Islet of Langerhans (tissue), 1 donor: ENCODE measurements around the gene TSPAN2.

Experiments
- FAIRE-seq: peaks from one replicate; lab custom pipeline; 2011; peaks lifted over from hg19 to GRCh38; lab: Jason Lieb, UNC

TSPAN2 gene

DNA sequence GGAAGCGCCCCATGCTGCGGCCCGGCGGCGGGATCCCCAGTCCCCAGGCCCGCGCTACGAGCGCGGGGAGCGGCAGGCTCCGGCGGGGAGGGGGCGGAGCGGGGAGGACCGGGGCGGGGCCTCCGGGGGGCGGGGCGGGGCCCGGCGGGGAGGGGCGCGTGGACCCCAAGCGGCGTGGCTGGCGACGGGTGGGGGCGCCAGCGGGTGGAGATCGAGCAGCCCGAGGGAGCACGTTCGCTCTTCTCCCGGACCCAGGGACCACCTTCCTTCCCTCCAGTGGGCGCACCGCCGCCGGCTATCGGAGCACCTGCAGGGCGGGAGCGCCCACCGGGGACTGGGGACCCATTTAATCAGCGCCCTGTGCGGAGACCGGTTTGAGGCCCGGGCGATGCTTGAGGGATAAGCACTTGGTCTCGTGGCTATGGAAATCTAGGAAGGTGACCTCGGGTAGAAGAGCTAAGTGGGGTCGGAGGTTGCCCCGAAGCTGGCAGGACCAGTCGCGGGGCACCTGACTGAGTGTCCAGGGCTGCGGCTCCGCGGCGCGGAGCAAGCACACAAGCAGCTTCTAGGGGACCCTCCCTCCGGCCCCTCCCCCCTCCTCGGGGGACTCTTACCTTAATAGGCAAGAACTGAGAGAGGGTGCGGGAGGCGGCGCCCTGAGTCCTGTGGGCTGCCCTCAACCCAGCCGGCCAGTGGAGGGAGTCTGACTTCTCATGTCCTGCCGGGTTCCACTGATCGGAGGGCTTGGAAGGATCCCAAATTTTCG is at the start of gene TSPAN2:
Gene TSPAN2 (minus strand): TSS at position 84 of the 766 bp plus-strand sequence. CDS start 71 bp downstream, at position 13.
- FAIRE-seq = no peak

DNA sequence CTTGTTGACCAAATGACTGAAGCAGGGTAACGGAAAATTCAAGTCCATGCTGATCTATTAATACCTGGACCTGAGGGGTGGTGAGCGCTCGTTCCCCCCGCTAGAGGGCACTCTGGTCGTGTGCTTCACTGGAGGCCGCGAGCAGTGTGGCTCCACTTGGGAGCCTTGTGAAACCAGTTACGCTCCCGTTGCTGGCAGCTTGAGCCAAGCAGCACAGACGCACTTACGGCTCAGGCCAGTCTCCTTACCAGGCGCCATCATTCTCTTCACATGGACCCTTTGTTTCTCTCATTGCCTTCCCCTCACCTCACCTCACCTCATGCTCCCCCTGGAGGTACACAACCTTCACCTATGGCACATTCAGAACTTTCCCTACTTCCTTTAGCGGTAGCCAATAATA is 49.7 kb upstream of the TSPAN2 start:
- peak; percentile 61 for FAIRE-seq

DNA sequence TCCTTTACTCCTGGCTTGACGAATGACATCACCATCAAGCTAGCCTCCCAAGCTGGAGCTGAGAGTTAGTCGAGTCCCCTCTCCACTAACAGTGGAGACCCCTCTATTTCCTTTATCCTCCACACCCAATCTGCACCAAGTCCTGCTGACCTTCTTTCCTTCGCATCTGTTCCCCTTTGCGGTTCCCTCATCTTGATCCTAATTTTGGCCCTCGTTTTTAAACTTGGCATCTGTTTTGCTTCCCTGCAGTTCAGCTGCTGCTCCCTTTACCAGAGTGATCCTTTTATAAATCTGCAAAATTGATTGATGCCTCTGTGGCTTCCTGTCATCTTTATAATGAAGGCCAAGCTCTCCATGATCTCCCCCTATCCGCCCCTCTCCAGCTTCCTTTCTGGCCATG is 49.0 kb upstream of the TSPAN2 start:
- FAIRE-seq = no peak

DNA sequence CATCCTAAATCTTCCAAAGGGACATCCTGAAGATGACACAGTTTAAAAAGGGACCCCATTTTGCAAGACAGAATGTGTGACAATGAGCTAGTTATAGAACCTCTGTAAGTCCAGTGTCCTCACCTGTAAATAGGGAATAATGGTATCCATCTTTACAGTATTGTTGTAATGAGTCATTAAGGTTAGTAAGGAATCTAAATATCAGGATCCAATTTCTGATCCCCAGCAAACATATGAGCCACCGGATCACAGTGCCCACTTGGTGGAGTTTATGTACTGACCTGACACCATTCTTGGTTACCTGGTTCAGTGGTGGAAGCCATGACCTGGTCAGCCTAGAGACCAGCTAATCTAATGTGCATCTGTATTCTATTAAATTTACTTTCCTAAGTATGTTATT is 47.9 kb upstream of the TSPAN2 start:
- FAIRE-seq = no peak

DNA sequence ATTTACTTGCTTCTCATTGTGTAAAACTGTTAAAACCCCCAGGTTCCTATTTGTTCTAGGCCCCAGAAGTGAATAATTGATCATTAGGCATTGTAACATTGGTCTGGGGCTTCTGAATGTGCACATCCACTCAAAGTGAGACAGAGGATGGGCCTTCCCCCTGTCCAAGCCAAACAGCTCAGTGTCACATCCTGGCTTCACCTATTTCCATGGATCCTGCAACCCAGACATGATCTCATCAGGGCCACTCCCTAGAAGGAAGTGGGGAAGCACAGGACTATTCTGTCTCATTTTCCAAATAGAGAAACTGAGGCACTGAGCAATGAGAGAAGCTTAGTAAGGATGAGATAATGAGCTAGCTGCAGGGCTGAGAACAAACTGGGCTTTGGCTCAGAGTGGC is 47.4 kb upstream of the TSPAN2 start:
- FAIRE-seq = no peak

DNA sequence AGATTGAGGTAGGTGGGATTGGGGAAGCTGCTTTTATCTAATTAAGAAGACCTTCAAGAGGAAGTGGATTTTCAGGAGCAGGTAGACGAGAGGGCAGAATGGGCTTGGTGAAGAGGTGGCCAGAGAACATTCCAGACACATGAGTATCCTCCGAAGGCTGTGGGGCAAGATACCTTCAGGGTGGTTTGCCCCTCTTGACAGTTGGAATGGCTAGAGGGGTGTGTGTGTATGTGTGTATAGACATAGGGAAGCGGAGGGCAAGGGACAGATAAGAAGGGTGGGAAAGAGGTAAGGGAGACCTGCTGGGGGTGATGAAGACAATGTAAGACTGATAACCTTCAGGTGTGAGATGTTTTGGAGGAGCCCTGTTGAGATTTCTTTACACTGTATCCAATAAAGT is 46.8 kb upstream of the TSPAN2 start:
- no peak for FAIRE-seq

DNA sequence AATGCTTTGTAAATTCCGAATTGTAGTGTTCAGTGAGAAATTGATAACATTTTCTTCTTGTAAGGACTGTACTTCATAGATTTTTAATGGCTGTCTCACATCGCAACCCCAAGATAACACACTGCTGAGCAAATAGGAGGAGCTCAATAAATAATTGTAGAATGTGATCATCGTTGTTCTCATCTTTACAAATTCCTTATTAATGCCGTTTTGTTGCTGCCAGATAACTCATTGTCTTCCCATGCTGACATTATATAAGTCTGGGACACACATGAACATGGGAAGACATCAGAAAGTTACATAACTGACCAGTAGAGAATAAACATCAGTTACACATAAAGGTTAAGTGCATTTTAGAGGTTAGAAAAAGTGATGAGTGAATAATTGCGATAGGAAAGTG is 46.4 kb upstream of the TSPAN2 start:
- FAIRE-seq = no peak

DNA sequence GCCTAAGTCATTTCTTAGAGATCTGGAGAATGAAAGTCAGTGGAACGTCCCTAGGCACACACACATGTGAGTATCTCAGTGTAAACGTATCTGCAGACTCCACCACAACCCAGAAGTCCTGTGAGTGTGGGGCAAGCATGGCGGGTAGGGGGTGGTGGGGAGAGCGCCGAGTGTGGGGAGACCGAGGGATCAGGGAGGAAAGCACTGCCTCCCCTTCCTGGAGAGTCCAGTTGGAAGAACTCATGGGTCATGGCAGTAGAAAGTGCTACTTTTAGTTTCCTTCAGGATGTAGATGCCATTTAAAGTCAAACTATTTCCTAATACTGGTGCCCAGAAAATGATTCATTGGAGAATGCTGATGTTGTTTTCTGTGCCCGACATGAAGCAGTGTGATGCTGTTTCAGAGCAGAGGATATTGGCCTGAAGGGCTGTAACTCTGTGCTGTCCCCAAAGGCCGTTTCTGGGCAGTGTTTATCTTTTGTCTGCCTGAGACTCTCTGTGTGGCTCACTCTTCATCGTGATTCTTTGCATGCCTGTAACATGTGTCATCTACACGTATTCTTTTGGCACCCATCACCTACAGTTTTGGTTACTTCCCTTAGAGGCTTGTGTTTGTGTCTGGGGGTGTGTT is 45.7 kb upstream of the TSPAN2 start:
- FAIRE-seq = no peak

DNA sequence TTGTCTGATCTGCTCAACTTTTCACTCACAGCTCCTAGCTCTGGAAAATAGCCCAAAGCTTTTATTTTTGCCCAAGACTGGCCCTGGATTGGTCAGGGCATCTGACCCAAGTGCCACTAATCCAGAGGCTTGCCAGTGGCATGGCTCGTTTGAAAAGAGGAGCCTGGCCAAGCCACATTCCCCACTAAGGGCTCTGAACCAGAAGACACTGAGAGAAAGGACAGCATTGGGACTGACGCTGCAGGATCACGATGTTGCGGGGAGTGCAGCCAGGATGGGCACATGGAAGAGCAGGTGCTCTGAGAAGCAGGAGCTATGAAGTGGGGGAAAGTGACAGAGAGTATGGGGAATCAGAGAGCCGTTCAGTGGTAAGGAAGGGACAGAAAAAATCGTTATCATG is 44.9 kb upstream of the TSPAN2 start:
- FAIRE-seq = no peak

DNA sequence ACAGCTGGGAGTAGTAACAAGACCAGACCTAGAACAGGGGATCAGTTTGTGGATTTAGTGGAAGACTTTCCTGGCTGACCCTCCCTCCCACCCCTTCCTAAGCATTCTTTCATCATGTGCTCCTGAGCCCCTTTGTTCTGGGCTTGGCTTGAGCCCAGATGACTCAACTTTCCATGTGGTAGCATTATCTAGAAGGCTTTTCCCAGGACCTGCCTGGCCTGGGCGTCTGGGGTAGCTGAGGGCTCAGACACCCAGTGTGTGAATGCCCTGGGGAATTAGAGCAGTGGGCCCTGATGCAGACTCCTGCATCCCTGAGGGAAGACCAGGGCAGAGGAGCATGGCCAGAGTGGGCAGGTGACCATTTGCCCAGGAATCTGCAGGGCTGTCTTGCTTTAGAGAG is 44.1 kb upstream of the TSPAN2 start:
- FAIRE-seq = no peak

DNA sequence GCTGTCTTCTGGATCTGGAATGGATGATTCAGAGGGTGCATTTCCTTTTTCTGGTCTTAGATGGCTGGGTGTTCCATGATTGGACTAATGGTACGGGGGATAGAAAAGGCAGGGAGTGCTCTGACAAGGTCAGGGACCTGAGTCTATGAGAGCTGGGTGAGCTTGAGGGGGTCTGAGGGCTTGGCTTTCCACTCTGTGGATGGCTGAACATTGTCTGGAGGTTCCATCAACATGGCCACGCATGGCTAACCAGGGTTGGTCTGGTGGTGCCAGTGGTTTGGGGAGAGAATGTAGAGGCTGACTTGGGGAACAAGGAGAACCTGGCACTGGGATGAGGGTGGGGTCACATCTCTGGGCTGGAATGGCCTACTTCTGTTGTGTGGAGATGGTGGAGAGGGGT is 41.5 kb upstream of the TSPAN2 start:
- no peak for FAIRE-seq

DNA sequence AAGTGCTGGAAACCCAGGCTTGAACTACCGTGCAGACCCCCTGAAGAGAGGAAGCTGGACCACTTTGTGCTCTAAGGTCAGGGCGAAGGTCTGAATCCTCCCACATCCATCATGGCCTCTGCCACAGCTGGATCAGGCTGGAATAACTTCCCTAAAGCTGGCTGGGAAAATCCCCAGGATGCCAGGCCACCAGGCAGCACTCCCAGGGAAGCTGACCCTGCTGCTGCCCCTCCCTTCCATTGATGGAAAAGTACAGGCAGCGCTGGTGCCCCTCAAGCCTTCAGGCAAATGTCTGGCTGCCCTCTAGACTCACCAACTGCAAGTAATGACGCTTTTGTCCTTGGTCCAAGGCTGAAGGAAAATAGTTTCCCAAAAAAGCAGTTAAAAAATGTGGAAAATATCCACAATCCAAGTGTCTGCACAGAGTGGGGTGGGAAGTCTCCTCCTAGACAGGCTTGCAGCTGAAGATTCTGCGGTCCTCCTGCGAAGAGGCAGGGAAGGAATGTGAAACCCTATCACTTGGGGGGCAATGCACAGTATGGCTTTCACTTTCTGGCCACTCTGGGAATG is 39.9 kb upstream of the TSPAN2 start:
- FAIRE-seq = no peak

DNA sequence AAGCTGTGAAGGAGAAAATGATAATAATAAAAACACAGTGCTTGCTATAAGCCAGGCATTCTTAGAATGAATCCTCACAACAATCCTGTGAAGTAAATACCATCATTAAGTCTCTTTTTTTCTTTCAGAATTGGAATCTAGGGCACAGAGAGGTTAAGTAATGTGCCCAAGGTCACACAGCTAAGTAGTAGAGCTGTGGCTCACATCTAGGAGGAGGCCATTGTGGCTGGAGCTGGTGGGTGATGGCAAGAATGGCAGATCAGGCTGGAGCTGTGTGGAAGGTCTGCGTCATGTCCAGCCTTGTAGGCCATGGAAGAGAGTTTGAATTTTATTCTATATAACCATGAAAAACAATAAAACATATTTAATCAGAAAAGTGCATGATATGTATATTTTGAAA is 38.2 kb upstream of the TSPAN2 start:
- FAIRE-seq = no peak

DNA sequence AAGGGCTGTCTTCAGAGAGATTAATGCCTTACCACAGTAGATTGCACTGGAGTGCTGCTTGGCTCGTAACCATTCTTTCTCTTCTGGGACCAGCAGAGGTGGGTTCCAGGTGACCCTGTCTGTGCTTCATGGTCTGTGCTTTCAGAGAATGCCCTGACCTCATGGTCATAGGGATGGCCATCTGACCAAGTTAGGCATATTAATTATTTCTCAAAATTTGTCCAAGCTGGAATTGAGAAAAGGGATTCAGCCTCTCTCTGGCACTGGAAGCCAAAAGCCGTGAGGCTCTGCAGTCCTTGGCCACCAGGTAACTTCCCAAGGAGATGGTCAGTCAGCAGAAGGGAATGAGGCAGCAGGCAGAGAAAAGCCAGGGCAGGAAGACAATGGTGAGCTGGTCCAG is 37.2 kb upstream of the TSPAN2 start:
- FAIRE-seq = no peak

DNA sequence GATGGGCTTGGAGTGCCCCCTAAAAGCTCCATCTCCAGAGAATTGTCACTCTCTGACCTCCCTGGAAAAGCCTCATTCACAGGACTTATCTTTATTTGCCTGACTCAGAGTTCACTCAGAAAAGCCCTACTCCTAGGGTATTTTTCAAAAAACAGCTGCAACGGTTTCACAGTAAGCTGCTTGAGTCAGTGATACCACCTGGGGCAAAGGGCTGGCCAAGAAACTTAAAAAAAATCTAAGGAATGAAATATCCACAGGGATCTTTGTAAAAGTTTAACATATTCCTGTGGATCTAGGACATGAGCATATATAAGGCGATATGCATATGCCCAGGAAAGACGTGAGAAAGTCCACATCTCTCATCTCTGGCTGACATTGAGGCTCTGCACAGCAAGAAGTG is 33.8 kb upstream of the TSPAN2 start:
- FAIRE-seq = no peak

DNA sequence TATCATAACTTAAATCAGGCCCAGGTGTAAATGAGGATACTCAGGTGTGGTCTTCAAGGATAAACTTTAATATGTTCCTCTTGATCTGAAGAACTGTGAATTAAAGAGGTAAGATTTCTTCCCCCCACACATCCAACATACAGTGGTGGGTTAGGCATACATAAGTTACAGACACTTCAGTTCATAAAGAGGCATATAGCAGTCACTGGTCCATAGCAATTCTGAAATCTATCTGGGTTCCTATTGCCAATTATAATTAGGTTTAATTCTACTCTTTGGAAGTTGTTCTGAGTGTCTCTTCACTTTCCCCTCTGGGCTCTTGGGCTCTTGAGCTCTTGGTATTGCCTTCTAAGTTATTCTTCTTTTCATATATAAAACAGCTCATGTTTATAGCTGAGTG is 32.5 kb upstream of the TSPAN2 start:
- no peak for FAIRE-seq

DNA sequence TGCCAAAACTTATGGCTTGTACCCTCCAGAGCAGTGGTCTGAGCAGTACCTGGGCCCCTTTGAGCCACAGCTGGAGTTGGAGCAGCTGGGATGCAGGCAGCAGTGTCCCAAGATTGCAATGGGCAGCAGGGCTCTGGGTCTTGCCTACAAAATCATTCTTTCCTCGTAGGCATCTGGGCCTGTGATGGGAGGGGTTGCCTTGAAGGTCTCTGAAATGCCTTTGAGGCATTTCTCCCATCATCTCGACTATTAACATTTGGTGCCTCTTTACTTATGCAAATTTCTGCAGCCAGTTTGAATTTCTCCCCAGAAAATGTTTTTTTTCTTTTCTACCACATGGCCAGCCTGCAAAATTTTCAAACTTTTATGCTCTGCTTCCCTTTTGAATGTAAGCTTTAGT is 31.0 kb upstream of the TSPAN2 start:
- no peak for FAIRE-seq

DNA sequence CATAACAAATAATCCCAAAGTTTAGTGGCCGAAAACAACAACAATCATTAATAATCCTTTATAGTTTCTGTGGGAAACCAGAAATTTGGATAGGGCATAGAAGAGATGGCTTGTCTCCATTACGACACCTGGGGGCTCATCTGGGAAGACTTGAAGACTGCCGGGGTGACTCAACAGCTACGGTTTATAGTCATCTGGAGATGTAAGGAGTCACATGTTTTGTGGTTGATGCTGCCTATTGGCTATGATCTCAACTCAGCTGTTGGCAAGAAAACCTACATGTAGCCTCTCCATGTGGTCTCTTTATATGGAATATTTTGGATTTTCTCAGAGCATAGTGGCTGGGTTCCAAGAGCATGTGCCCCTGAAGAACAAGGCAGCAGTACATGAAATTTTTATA is 29.3 kb upstream of the TSPAN2 start:
- FAIRE-seq = no peak

DNA sequence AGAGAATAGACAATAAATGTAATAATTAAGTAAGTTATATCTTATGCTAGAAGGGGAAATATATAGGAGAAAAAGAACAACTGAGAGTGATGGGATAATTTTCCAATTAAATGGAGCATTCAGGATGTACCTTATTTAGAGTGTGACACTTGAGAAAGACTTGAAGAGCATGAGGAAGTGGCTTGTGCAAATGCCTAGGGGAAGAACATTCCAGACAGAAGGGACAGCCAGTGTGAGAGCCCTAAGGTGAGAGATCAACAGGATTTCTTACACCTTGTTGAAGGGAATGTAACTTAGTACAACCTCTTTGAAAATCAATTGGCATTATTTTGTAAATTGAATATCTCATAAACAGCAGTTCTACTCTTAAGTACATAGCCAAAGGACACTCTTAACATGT is 28.8 kb upstream of the TSPAN2 start:
- FAIRE-seq = no peak

DNA sequence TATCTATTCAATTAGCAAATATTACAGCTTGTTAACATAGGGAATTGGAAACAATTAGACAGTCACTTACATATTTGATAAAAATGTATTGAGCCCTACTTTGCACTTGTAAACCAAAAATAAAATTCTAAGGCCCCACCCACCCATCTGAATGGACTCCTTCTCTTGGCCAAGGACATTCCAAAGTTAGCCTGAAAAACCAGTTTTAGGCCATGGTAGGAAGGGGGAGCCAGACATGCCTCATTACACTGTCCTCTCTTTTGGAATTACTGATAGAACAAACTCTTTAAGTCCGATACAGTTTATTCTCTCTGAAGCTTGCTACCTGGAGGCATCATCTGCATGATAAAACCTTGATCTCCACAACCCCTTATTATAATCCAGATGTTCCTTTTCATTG is 28.0 kb upstream of the TSPAN2 start:
- no peak for FAIRE-seq

DNA sequence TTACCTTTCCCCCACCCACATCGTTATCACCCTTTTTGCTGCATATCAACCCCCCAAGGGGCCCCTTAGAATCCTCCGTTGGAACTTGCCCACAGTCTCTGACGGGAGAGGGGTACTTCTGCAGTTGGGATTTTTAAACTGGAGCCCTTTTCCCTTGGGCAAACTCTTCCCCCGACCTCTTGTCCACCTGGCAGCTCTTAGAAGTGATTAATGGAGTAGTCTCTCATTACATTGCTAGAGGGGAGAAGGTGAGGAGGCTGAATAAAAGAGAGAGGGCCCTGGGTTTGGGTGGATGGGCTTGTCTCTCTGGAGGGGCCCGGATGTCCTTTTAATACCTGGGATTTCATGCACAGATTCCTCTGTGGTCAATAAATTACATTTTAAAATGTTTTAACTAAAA is 27.2 kb upstream of the TSPAN2 start:
- no peak for FAIRE-seq

DNA sequence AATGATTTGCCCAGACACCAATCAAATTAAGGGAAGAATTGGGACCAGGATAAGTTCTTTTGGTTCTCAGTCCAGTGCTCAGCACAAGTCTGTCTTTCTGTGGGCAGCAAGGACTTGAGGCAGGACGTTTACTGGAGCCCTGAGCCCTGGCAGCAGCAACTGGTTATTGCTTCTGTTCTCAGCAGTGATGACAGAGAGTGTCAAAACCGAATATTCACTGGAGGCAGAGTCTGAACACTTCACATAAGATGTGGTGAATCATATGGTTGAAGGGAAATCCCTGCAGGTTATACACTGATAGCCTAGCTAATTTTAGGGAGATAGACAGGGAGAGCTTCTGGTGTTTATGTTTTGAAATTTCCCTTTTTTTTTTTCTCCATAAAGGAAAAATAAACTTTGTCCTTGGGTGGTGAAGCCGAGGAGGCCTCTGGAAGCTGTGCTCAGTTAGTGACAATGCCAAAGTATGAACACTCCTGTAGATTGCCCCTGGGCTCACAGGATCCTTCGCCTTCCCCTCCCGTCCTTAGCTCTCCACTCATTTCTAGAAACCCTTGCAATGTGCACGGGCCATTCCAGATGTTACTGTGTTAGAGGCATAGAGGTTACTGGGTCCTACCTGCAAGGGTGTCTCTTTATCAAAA is 26.3 kb upstream of the TSPAN2 start:
- FAIRE-seq = no peak

DNA sequence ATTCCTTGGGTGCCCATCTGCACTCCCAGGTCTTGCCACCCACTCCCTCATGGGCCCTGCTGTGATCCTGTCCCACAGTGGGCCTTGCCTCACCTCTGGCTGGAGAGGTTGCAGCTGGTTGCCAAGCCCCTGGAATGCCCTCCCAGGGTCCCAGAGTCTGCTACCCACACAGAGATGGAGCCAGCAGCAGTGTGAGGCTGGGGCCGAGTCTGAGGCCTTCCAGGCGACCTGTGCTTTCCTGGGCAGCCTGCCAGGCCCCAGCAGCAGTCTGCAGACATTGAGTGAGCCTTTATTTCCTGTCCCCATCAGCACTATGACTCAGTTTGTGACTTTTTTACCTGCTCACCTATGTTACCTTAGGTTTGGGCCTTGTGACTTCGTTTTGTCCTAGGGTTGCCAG is 25.0 kb upstream of the TSPAN2 start:
- FAIRE-seq = no peak

DNA sequence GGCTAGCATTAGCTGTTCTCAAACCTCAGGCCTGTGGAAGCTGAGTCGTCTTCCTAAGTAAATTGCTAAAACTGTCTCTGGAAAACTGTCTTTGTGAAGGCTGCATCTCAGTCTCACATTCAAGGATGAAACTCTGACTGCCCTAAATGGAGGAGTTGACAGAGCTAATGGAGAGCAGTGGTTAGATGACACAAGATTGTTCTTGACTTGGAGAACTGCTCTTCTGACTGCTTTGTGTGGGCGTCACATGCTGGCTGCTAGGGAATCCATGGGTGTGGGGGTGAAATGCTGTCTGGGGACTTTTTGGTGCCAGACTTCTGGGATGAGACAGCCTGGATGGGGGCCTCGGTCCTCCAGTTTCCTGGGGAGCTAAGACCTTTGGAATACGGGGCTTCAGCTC is 24.5 kb upstream of the TSPAN2 start:
- FAIRE-seq = no peak
